NCI-H2107 (cell line): Measurements from ENCODE around the gene TNRC18.
"Not testable (repeated sequence)": the region's sequence is repeated elsewhere in the genome, so short reads cannot be mapped to it uniquely, and the experiment has no call there.

Experiments used
- DNase-seq: peaks from one replicate; lab custom pipeline; 2025; lab: John Stamatoyannopoulos, UW

TNRC18 gene

DNA sequence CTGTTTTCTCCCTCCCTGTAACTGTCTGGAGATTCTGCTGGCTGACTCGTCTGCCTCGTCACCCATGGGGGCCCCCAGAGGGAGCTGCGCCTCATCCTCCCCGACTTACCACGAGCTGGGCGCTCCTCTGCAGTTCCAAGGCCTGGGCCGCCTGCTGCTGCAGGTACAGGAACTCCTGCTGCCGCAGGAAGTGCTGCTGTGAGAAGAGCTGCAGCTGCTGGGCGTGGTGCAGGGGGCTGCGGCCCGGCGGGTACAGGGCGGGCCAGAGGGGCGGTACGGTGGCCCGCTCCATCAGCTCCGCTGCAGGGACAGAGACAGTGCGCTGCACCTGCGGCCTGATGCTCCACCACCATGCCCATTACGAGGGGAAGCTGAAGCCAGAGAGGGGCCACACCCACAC lies 47.7 kb downstream of the TNRC18 start:
- DNase-seq: no peak

DNA sequence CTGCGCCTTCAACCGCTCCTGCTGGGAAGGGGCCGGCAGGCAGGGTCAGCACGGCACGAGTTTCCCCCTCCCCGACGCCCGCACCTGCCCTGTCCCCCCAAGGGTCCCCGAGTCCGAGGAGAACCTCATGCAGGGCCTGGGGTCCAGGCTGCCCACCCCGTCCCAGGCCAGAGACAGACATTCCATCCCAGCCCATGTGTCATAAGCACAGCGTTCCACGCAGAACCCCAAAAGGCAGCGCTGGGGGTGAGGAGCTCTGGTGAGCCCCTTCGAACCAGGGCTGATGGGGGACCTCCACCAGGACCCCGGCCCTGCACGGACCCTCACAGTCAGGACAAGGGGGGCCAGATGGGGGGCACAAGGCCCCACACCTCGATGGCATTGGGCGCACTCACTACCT lies 49.2 kb downstream of the TNRC18 start:
- DNase-seq: no peak

DNA sequence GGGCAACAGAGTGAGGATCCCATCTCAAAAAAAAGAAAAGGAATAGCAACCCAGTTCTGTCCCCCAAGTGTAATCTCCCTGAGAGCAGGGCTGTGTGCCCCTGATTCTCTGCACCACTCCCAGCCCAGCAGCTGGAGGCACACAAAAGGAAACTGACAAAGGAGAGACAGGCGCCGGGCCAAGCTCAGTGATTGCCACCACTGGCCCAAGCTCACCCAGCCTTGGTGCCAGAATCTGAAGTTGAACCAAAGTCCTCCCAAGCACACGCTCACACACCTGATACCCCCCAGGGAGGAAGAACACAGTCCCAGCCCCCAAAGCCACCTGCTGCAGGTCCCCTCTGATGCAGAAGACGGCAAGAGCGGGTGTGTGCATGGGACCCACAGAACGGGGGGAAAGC lies 50.3 kb downstream of the TNRC18 start:
- DNase-seq: no peak

- no peak for DNase-seq
Measured at GRCh38 chr7:5370454-5371353, 52.9 kb downstream of the TNRC18 start.

- DNase-seq: no peak
Measured at GRCh38 chr7:5367661-5368060, 56.0 kb downstream of the TNRC18 start.

- peak; percentile 44 for DNase-seq
Measured at GRCh38 chr7:5365976-5366625, 57.5 kb downstream of the TNRC18 start.

GRCh38 chr7:5363729-5364128 lies 59.9 kb downstream of the TNRC18 start:
- no peak for DNase-seq

- no peak for DNase-seq
Measured at GRCh38 chr7:5362466-5362865, 61.2 kb downstream of the TNRC18 start.

DNA sequence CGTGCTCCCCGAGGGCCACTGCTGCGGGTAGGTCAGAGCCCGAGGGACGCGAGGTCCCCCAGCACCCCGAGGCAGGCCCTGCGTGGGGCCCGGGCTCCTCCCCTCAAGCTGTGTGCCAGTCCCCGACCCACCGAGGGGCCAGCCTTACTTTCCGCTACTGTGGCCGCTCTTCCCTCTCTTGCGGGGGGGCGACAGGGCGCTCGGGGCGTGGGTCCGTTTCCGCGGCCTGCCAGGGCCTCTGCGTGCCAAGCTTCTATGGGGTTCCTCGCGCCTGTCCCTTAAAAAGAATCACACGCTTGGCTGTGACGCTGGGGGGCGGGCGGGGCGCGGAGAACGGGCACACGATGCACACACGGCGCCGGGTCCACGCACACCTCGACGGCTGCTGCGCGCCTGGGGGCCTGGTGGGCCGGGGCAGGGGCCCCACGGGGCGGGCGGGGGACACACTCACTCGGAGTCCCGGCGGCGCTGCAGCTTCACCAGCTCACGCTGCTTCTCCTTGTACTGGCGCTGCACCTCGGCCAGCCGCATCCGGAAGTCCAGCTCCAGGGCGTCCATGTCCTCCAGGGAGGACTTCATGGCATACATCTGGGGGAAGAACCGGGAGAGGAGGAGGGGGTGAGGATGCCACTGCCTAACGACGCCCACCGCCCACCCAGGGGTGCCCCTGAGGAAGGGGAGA lies 62.0 kb downstream of the TNRC18 start:
- no peak for DNase-seq

GRCh38 chr7:5360971-5361370 lies 62.7 kb downstream of the TNRC18 start:
- DNase-seq: no peak

- DNase-seq: no peak
Measured at GRCh38 chr7:5360451-5360850, 63.2 kb downstream of the TNRC18 start.

DNA sequence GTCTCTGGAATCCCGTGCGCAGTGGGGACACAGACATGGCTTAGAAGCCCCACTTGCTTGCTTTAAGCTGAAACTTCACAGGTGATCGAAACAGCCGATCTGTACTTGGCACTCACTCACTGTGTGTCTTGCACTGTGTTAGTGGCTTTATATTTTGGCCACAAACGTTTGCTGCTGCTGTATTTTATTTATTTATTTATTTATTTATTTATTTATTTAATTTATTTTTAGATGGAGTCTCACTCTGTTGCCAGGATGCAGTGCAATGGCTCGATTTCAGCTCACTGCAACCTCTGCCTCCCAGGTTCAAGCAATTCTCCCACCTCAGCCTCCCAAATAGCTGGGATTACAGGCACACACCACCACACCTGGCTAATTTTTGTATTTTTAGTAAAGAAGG lies 63.6 kb downstream of the TNRC18 start:
- DNase-seq: not testable (repeated sequence)

DNA sequence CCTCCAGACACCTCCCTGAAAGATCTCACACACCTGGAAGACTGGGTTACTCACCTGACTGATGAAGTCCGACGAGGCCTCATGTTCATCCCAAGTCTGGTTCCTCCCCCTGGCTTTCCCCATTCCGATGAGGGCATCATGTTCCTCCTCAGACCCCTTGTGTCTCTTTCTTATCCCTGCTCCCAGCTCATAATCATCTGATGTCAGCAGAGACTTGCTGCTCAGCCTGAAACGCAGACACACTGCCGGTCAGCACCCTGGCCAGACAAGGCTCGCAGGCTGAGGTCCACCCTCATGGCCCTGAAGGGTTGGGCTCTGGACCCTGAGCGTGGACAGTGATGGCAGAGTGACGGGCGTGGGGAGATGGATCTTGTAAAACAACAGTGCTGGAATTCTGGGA lies 64.3 kb downstream of the TNRC18 start:
- DNase-seq: no peak

- DNase-seq: no peak
Measured at GRCh38 chr7:5357951-5358350, 65.7 kb downstream of the TNRC18 start.

- DNase-seq: no peak
Measured at GRCh38 chr7:5356751-5357119, 66.9 kb downstream of the TNRC18 start.

DNA sequence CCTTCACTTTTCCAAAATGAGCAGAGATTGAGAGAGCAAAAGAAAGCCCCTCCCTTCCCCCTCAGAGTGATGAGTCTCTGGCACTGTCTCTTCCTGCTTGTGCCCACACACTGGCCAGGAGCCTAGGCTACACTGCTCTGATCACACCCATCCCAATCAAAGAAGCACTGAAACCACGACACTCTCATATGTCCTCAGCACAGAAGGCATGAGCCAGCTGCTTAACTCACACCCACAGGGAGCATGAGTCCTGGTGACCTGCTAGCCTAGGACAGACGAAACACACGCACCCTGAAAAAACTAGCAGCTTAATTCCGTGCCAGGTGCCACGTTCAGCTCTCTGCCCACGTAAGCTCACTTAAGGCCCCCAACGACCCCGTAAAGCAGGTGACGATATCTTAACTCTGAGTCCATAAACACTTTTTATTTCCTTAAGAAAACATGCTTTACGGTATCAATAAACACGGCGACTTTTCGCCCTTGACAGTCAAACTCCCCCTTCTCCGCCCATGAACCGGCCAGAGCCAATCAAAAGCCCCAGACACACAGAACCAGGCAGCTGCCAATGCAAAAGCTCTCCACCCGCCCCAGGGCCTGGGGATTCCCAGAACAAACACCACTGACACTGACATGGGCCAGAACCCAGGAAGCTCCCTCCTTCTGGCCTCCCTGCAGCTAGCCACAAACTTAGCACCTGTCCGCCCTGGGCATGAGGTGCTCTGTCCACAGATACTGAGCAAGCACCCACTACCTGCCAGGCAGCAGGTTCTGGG lies 69.0 kb downstream of the TNRC18 start:
- DNase-seq: no peak

GRCh38 chr7:5352440-5353010 lies 71.1 kb downstream of the TNRC18 start:
- DNase-seq: no peak

DNA sequence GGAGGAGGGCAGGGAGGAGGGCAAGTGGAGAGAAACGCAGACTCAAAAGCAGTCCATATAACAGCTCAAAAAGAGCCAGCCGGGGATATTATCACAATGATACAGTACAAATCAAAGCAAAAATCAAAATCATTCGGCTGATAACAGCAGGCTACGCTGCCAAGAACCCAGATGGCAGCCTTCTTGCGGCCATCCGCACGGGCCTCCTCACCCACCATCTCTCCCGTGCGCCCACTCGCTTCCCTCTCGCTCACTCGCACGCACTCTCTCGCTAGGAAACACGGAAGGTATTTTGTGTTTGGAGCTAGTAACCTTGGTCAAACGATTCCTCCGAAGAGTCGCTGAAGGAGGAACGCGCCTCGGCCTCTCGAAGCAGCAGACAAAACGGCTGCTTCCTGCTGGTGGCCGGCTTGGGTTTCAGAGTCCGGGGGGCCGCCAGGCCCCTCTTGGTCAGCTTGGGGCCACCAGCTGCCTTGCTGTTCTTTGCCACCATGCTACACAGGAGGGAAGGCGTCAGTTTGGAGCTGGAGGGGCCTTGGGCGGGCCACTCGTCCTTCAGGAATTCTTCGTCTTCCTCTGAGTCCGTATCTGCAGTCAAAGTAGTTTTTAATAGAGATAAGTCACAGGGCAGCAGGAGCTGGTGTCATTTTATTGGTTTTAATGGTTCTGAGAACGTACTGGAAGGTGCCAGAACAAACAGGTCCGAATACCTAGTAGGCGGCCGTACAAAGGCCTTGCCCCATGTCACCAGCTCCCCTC lies 71.9 kb downstream of the TNRC18 start:
- DNase-seq: no peak

DNA sequence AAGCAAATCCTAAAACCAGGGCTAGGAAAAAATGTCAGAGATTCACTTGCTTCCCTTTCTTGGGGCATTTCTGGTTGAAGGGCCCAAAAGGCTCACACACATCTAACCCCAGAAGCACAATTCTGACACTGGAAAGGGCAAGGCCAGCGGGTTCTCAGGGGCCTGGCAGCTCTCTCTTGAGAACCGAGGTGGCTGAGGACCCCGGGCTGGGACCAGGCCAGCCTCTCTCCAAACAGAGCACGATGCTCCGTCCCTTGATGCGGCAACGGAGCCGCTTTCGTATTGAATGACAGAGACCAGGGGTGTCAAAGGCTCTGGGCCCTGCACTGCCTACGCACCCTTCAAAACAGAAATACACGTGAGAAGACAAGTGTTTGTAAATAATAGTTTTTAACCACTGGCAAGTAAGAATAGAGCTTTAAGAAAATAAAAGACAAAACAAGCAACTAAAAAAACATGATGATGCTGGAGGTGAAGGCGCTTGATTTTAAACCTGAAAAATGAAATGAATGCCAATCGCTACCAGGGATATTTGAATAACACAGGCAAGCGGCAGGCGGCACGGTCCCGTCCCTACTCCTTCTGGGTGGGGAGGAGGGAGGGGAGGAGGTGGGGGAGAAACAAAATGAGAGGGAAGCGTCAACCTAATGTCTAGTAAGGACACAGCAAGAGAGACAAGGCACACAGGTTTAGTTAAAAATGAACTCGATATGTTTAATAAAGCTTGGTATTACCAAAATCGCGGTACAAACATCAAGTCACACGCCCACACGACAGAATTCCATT lies 72.8 kb downstream of the TNRC18 start:
- no peak for DNase-seq

DNA sequence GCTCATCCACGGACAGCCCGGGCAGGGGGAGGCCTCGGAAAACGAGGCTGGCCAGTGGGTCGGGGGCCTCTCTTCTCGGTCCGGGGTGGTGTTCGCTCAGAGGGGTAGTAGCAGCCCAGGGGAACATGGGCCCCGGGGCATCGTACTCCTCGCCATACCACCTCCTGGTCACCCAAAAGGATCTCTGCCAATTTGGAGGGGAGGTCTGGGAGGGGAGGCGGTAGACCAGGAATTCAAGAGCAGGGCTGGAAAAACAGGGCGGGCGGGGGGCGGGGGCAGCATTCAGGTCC lies 73.5 kb downstream of the TNRC18 start:
- DNase-seq: no peak
